GM23248 (cell line): ENCODE measurements around the gene SATB1.

Experiments used
- EZH2 ChIP-seq: fragments of 200-600 bp; sonication (generic); IDR thresholded peaks from 2 replicates; pipeline ENCODE4 v1.6.1; 2018; ENCODE audit warnings: antibody characterized with exemption, mild to moderate bottlenecking; ENCODE audit not compliant: insufficient read depth, poor library complexity, severe bottlenecking
- EZH2phosphoT487 ChIP-seq: fragments of 200-600 bp; sonication (generic); IDR thresholded peaks from 2 replicates; pipeline ENCODE4 v1.6.1; 2018; ENCODE audit warnings: antibody characterized with exemption, moderate library complexity, mild to moderate bottlenecking, low read depth; ENCODE audit not compliant: insufficient read depth

- TF ChIP-seq EZH2 (no peak), EZH2phosphoT487 (no peak)
Measured at GRCh38 chr3:18411541-18411940, 13.6 kb downstream of the SATB1 start.
